ENCODE measurements around the gene GUCY2D. TPM values are rescaled to one million over a fixed set of nuclear protein-coding genes. Genes with fewer than 3 reads are reported as not detected.

The GUCY2D gene
- total RNA-seq, 2 experiments from 2014 or later = not detected

DNA sequence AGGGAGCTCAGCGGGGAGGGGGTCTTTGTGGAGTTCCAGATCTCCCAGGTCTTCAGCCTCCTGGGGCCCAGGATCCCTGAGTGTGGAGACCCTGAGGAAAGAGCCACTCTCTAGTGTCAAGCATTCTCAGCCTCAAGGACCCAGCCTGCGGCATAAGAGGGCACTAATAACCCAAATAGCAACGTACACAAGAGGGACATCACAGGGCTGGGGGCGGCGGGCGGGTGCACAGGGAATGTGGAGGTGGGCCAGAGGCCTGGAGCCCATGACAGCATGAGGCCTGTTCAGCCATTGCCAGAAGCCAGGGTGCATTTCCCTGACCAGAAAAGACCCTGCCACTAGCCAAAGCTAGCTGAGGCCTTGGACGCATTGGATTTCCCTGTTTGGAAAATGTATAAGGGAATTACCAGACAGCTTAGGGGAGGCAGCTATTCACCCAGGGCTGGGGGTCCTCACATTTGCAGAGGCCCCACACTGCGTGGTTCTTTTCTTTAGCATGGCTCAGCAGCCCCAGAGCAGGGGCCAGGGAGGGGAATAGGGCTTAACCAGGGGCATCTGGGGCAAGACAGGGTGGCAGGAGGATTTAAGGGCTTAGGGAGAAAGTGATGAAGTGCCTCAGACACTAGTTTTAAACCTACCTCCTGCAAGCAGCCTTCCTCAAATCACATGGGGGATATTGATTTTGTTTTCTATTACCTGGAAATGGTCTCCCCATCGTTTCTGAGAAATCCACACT lies 22.9 kb downstream of the GUCY2D start:
- Mint-ChIP-seq H3K4me1 (no peaks in the 10 kb centered on the region), H3K36me3 (no peaks in the 10 kb centered on the region), H3K27ac (no peak overlapping the region), H3K9me3 (ENCODE audit: low read depth) (no peaks in the 10 kb centered on the region), H3K4me3 (no peak overlapping the region), H3K27me3 (peaks cover 48% of the 10 kb centered on the region)
- no peak for DNase-seq
- ATAC-seq = no peak
- CTCF ChIA-PET = interaction anchor here (1.1 to 1.5 kb wide), 3 partner anchors 16 to 81 kb away, joined by 3 to 7 read pairs (median 5); no protein-coding TSS in a partner anchor

DNA sequence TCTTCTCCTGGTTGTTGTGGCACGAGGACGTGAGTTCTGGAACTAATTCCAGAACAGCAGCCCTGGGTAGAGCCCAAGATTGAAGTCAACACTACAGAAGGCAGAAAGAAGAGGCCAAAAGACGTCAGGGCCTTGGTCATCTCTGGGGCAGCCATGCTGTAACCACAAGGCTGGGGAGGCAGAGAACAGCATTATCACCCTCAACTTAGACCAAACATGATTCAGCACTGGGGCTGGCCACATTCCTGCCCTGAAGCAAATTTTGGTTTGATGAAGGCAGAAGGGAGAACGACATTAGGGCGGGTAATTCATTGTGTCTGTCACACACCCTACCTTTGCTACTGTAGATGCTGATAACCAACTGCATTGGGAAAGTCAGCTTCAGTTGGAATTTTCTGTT lies 26.7 kb downstream of the GUCY2D start:
- no peak for DNase-seq
- Mint-ChIP-seq H3K4me1 (no peaks in the 10 kb centered on the region), H3K4me3 (no peak overlapping the region), H3K36me3 (no peaks in the 10 kb centered on the region), H3K9me3 (ENCODE audit: low read depth) (no peaks in the 10 kb centered on the region), H3K27ac (no peak overlapping the region), H3K27me3 (peaks cover 54% of the 10 kb centered on the region)
- no peak for ATAC-seq
- CTCF ChIA-PET = interaction anchor here (1.1 kb wide), 1 partner anchor 31 kb away, joined by 4 read pairs; no protein-coding TSS in a partner anchor

DNA sequence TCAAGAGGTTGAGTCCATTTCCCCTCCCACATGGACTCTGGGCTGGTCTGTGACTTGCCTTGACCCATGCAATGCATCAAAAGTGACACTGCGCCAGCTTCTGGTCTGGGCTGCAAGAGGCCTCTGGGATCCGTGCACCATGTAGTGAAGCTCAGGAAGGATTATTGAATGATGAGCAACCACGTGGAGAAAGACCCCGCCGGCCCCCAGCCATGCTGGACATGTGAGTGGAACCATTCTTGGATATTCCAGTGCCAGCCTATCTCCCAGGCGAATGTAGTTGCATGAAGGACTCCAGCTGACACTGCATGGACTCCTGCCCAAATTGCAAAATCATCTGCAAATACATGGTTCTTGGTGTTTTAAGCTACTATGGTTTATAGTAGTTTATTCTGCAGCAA lies 28.8 kb downstream of the GUCY2D start:
- DNase-seq = no peak
- CTCF ChIA-PET = interaction anchor here (3.2 kb wide), 1 partner anchor 11 kb away, joined by 14 read pairs; no protein-coding TSS in a partner anchor
- peaks cover 58% of the 10 kb centered on the region for H3K27me3 Mint-ChIP-seq

DNA sequence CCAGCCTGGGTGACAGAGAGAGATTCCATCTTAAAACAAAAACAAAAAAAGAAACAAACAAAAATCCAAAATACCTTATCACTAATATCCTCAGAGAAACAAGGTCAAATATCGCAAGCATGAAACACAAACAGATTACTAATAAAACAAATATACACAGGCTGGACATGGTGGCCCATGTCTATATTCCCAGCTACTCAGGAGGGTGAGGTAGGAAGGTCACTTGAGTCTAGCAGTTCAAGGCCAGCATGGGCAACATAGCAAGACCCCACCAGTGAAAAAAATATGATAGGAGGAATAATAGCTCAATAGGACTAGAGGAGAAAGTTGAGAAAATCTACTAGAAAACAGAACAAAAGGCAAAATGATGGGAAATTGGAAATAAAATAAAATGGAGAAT lies 29.5 kb downstream of the GUCY2D start:
- H3K36me3 Mint-ChIP-seq = no peaks in the 10 kb centered on the region
- CTCF ChIA-PET = interaction anchor here (0.9 to 3.2 kb wide), 3 partner anchors 10 to 42 kb away, joined by 3 to 14 read pairs (median 5); no protein-coding TSS in a partner anchor
- no peak overlapping the region for H3K27ac Mint-ChIP-seq
- H3K4me1 Mint-ChIP-seq = no peaks in the 10 kb centered on the region
- no peaks in the 10 kb centered on the region for H3K9me3 Mint-ChIP-seq (ENCODE audit: low read depth)
- ATAC-seq = no peak
- H3K4me3 Mint-ChIP-seq = no peak overlapping the region
- DNase-seq = no peak
- H3K27me3 Mint-ChIP-seq = peaks cover 56% of the 10 kb centered on the region

More for the DNA sequence above, 28.8 kb downstream of the GUCY2D start:
- Mint-ChIP-seq H3K27ac (no peak overlapping the region), H3K4me3 (no peak overlapping the region), H3K4me1 (no peaks in the 10 kb centered on the region), H3K9me3 (ENCODE audit: low read depth) (no peaks in the 10 kb centered on the region), H3K36me3 (no peaks in the 10 kb centered on the region)
- no peak for ATAC-seq

DNA sequence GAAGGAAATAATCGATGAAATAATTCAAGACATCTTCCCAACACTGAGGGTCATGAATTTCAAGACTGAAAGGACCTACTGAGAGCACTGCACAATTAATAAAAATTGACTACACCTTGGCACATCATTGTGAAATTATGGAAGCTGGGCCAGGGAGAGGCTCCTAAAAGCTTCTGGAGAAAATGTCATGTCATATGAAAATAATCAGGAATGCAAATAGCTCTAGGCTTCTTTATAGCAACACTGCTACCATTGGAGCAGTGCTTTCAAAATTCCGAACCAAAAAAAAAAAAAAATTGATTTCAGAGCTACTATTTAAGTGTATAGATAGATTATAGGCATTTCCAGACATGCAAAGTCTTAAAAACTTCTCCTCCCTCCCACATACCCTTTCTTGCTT lies 30.0 kb downstream of the GUCY2D start:
- Mint-ChIP-seq H3K4me1 (no peaks in the 10 kb centered on the region), H3K27me3 (peaks cover 54% of the 10 kb centered on the region), H3K9me3 (ENCODE audit: low read depth) (no peaks in the 10 kb centered on the region), H3K4me3 (no peak overlapping the region), H3K27ac (no peak overlapping the region), H3K36me3 (no peaks in the 10 kb centered on the region)
- CTCF ChIA-PET = interaction anchor here (0.9 to 3.2 kb wide), 3 partner anchors 10 to 42 kb away, joined by 3 to 14 read pairs (median 5); no protein-coding TSS in a partner anchor
- ATAC-seq = no peak
- no peak for DNase-seq

DNA sequence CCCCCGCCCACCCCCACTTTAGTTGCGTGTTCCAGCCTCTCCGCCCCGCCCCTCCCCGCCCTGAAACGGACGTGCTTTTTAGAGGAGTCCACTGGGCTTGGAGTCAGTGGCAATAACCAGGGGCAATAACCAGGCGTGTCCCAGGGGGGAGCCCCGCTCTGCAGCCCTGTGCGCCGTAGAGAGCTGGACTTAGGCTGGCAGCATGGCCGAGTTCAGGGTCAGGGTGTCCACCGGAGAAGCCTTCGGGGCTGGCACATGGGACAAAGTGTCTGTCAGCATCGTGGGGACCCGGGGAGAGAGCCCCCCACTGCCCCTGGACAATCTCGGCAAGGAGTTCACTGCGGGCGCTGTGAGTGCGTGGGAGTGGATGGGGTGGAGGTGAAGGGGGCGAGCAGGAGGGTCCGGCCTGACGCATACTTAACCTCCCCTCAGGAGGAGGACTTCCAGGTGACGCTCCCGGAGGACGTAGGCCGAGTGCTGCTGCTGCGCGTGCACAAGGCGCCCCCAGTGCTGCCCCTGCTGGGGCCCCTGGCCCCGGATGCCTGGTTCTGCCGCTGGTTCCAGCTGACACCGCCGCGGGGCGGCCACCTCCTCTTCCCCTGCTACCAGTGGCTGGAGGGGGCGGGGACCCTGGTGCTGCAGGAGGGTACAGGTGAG lies 36.7 kb downstream of the GUCY2D start, which contains the start of gene ALOX15B:
Gene ALOX15B (plus strand): TSS at position 106 of the 657 bp plus-strand sequence. CDS start 97 bp downstream, at position 203.
- ATAC-seq (no peak), DNase-seq (no peak)
- H3K27ac Mint-ChIP-seq = no peak within 1 kb of the TSS
- peaks cover 4% of the 10 kb centered on the region for H3K4me1 Mint-ChIP-seq
- H3K4me3 Mint-ChIP-seq = no peak within 1 kb of the TSS
- no peaks in the 10 kb centered on the region for H3K9me3 Mint-ChIP-seq (ENCODE audit: low read depth)
- CTCF ChIA-PET = interaction anchor here (0.9 to 4.7 kb wide), 2 partner anchors 19 to 20 kb away, joined by 4 to 64 read pairs; no protein-coding TSS in a partner anchor
- H3K27me3 Mint-ChIP-seq = peaks cover 48% of the 10 kb centered on the region
- no peaks in the 10 kb centered on the region for H3K36me3 Mint-ChIP-seq

DNA sequence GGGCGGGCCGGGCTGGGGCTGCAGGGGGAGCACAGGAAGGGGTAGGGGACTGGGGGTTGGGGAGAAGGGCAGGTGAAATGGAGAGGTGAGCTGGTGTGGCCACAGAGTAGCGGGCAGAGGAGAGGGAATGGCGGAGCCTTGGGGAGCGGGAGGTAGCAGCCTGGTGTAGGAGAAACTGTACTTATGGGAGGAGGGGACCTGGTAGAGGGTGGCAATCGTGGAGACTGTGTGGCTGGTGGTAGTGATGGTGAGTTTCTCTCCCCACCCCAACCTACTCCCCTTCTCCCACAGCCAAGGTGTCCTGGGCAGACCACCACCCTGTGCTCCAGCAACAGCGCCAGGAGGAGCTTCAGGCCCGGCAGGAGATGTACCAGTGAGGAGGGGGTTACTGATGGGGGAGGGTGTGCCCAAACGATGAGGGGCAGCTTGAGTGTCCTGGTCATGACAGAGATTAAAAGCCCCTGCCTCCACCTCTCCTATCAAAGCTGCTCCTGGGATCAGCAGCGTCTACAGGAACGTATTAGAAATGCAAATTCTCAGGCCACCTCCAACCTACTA lies 37.3 kb downstream of the GUCY2D start:
- Mint-ChIP-seq H3K27me3 (peaks cover 42% of the 10 kb centered on the region), H3K36me3 (no peaks in the 10 kb centered on the region), H3K9me3 (ENCODE audit: low read depth) (no peaks in the 10 kb centered on the region), H3K27ac (no peak overlapping the region), H3K4me3 (no peak overlapping the region), H3K4me1 (peaks cover 4% of the 10 kb centered on the region)
- no peak for DNase-seq
- ATAC-seq = no peak
- CTCF ChIA-PET = interaction anchor here (0.6 to 4.7 kb wide), 3 partner anchors 12 to 49 kb away, joined by 3 to 64 read pairs (median 9); no protein-coding TSS in a partner anchor

DNA sequence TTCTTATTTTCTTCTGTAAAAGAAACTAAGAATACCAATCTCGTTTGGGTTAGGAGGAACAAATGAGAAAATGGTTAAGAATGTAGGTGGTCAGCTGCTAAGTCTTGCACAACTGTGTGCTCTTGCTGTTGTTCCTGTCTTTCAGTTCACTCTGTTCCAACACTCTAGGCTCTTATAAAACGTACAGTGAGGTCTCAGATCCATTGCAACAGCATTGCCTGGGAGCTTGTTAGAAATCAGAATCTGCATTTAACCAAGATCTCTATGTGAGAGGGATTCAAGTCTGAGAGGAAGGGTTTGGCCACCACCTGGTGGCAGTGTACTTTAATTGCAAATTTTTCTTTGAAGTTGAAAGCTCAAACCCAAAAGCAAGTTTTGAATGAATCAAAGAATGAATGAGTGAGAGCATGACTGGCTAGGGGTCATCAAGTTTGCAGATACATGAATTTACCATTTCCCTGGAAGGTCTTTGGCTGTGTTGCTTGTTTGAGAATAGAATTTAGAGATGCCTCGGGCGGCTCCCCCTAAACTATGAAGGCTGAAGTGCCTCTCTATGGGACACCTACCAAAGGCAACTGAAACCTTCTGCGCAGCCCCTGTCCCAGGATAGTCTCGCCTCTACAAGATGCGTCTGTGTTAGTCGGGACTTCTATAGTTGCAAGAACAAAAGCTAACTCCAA lies 39.0 kb downstream of the GUCY2D start:
- Mint-ChIP-seq H3K9me3 (ENCODE audit: low read depth) (no peaks in the 10 kb centered on the region), H3K4me1 (peaks cover 4% of the 10 kb centered on the region), H3K36me3 (no peaks in the 10 kb centered on the region), H3K27me3 (peaks cover 34% of the 10 kb centered on the region), H3K27ac (no peak overlapping the region), H3K4me3 (no peak overlapping the region)
- DNase-seq = peak; percentile 62
- ATAC-seq = peak; percentile 57
- CTCF ChIA-PET = interaction anchor here (0.7 to 4.7 kb wide), 48 partner anchors 10 to 705 kb away, joined by 3 to 64 read pairs (median 4); partner anchors contain the start of genes CNTROB, GUCY2D, NAA38 and RNF227

DNA sequence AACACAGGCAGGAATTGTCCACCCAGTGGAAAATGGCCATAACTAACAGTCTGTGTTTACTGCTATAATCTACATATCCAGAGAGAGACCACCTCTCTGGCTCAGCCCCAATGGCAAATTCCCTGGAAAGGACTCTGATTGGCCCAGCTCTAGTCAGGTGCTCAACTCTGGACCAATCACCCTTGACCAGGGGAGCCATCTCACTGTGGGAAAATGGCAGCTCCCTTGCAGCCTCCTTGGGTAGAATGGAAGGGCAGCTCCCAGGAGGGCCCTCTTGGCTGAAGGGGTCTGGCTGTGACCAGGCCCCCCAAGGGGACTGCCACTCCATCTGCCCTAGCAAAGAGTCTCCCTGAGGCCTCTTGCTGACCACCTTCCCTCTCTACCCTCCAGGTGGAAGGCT lies 39.6 kb downstream of the GUCY2D start:
- H3K4me1 Mint-ChIP-seq = peaks cover 4% of the 10 kb centered on the region
- H3K4me3 Mint-ChIP-seq = no peak overlapping the region

DNA sequence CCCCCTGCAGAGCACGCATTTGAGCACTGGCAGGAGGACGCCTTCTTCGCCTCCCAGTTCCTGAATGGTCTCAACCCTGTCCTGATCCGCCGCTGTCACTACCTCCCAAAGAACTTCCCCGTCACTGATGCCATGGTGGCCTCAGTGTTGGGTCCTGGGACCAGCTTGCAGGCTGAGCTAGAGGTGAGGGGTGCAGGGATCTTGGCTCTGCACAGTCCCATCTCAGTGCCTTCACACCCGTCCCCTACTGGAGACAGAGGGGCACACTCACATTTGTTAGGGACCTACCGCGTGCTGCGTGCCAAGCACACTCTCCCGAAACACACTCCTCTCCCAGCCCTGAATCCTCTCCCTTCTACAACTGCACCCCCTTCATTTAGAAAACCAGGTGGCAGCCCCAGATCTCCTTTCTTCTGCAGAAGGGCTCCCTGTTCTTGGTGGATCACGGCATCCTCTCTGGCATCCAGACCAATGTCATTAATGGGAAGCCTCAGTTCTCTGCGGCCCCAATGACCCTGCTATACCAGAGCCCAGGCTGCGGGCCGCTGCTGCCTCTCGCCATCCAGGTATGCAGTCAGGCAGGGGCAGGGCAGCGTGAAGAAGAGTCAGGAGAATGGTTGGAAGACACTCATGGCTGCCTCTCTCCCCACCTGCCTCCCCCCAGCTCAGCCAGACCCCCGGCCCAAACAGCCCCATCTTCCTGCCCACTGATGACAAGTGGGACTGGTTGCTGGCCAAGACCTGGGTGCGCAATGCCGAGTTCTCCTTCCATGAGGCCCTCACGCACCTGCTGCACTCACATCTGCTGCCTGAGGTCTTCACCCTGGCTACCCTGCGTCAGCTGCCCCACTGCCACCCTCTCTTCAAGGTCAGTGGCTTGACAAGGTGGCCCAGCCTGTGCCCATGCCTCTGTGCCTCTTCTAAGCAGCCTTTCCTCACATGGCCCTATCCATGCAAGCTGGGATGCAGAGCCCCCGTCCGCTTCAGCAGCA lies 42.7 kb downstream of the GUCY2D start:
- ATAC-seq = no peak
- Mint-ChIP-seq H3K4me1 (peaks cover 4% of the 10 kb centered on the region), H3K9me3 (ENCODE audit: low read depth) (no peaks in the 10 kb centered on the region), H3K27ac (no peak overlapping the region), H3K27me3 (peaks cover 13% of the 10 kb centered on the region), H3K36me3 (no peaks in the 10 kb centered on the region), H3K4me3 (no peak overlapping the region)
- CTCF ChIA-PET = interaction anchor here (1.1 to 2.1 kb wide), 4 partner anchors 13 to 55 kb away, joined by 3 to 12 read pairs (median 6); no protein-coding TSS in a partner anchor
- DNase-seq = no peak

More for the DNA sequence above, 39.6 kb downstream of the GUCY2D start:
- Mint-ChIP-seq H3K27me3 (peaks cover 34% of the 10 kb centered on the region), H3K36me3 (no peaks in the 10 kb centered on the region), H3K27ac (no peak overlapping the region), H3K9me3 (ENCODE audit: low read depth) (no peaks in the 10 kb centered on the region)
- no peak for ATAC-seq
- no peak for DNase-seq
- CTCF ChIA-PET = interaction anchor here (0.7 to 4.7 kb wide), 41 partner anchors 9 to 409 kb away, joined by 3 to 64 read pairs (median 5); partner anchors contain the start of genes CNTROB, GUCY2D, NAA38 and RNF227

DNA sequence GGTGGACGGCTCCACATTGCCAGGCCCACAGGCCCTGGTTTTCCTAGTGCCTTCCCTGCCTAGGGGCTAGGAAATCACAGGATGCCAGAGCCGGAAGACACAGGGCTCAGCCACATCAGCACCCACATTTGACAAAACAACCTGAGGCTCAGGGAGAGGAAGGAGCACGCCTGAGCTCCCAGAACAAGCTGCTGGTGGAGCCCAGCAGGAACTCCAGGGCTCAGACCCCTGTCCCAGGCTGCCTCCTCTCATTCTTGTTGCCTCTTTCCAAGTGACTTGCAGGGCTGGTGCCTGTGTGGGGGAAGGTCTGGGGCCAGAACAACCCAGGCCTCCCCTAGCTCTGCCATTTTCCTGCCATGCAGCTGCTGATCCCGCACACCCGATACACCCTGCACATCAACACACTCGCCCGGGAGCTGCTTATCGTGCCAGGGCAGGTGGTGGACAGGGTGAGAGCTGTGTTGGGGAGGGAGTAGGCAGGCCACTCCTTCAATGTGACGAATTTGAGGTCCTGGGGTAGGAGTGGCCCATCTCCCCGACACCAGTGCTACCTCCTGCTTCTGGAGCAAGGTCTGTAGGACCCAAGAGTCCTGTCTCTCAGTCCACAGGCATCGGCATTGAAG lies 44.0 kb downstream of the GUCY2D start:
- no peak overlapping the region for H3K4me3 Mint-ChIP-seq
- H3K36me3 Mint-ChIP-seq = no peaks in the 10 kb centered on the region
- CTCF ChIA-PET = interaction anchor here (0.8 to 2.6 kb wide), 3 partner anchors 11 to 29 kb away, joined by 3 to 12 read pairs (median 9); no protein-coding TSS in a partner anchor
- peaks cover under 1% of the 10 kb centered on the region for H3K4me1 Mint-ChIP-seq
- no peak overlapping the region for H3K27ac Mint-ChIP-seq
- DNase-seq (no peak), ATAC-seq (no peak)
- H3K9me3 Mint-ChIP-seq (ENCODE audit: low read depth) = no peaks in the 10 kb centered on the region
- peaks cover under 1% of the 10 kb centered on the region for H3K27me3 Mint-ChIP-seq
